Vagina (tissue), 2 donors: ENCODE data around the gene PWWP2B. TPM values are rescaled to one million over a fixed set of nuclear protein-coding genes. Genes with fewer than 3 reads are reported as not detected.
A peak's percentile ranks its signal among the peaks of the same experiment; 100 is the strongest.

Experiments used
- DNase-seq, 2 donors: peaks; one replicate each; pipeline ENCODE4 v3.0.0-alpha.2; 2017; ENCODE audit errors: extremely low spot score in 2 of 2
- H3K27ac ChIP-seq: fragments of 200-600 bp; sonication (generic); one replicate; pipeline ENCODE4 v1.5.1; 2019
- H3K27me3 ChIP-seq: fragments of 200-600 bp; sonication (generic); one replicate; pipeline ENCODE4 v1.5.1; 2019
- H3K36me3 ChIP-seq, 2 donors: fragments of 200-600 bp; sonication (generic); one replicate each; pipeline ENCODE4 v1.5.1; 2017 to 2019
- H3K4me1 ChIP-seq: fragments of 200-600 bp; sonication (generic); one replicate; pipeline ENCODE4 v1.5.1; 2019
- H3K4me3 ChIP-seq, 2 donors: fragments of 200-600 bp; sonication (generic); 1 replicate in 1 of 2; 2 replicates in 1 of 2; pipeline ENCODE4 v1.5.1; 2016 to 2019
- H3K9me3 ChIP-seq: fragments of 200-600 bp; sonication (generic); one replicate; pipeline ENCODE4 v1.5.1; 2019
- POLR2A ChIP-seq, 2 donors: fragments of 450-650 bp; IDR thresholded peaks; one replicate each; pipeline ENCODE4 v1.6.1; 2017; ENCODE audit warnings: antibody characterized with exemption in 2 of 2, mild to moderate bottlenecking in 2 of 2, moderate library complexity in 2 of 2
- POLR2AphosphoS5 ChIP-seq, 2 donors: sonication (generic); formaldehyde crosslinking; IDR thresholded peaks; one replicate each; pipeline ENCODE4 v1.9.0; 2017; ENCODE audit warnings: antibody characterized with exemption in 2 of 2, mild to moderate bottlenecking in 2 of 2, low read depth in 1 of 2; ENCODE audit not compliant: insufficient read depth in 1 of 2
- intact Hi-C: fragments of 100-400 bp; cut with DNase I; formaldehyde crosslinking; loops from one replicate; pipeline ENCODE4 v1.15.1; 2023
- total RNA-seq: library from RNA; depleted of rRNA; stranded (reverse); fragments of >200 nt; gene quantifications from one replicate; pipeline ENCODE4 v1.2.3, GENCODE V29; 2016
- TF ChIP-seq, protein P1 (sequence below), 3 experiments: fragments of 450-650 bp in 2 of 3; fragments of 200-600 bp in 1 of 3; sonication (generic) in 1 of 3; IDR thresholded peaks; one replicate each; pipeline ENCODE4 v1.5.1; 2017 to 2019; ENCODE audit warnings: antibody characterized with exemption in 3 of 3, mild to moderate bottlenecking in 2 of 3, moderate library complexity in 2 of 3

The PWWP2B gene
- total RNA-seq = 14.7 TPM

DNA sequence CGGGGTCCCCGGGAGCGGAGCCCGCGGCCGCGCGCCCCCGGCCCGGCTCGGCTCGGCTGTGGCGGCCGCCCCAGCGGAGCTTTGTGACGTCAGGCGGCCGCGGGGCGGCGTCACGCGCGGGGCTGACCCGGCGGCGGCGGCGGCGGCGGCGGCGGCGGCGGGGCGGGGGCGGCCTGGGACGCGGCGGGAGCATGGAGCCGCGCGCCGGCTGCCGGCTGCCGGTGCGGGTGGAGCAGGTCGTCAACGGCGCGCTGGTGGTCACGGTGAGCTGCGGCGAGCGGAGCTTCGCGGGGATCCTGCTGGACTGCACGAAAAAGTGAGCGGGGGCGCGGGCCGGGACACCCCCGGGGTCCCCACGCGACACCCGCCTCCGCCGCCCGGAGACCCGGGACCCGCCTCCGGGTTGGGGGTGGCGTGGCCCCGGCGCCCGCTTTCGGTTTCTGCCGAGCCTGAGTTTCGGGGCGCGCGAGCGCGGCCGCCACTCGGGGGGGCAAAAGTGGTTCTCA, at the start of gene PWWP2B:
Gene PWWP2B, plus strand, starts transcription at position 165 of the 506 bp plus-strand sequence. Its CDS starts 27 bp downstream, at position 192.
- no peaks in the 10 kb centered on the region for H3K9me3 ChIP-seq
- TF ChIP-seq POLR2A (IDR thresholded peaks at IDR 0.05) = peak in 1 of 2 donors; percentile 13
- TF ChIP-seq POLR2AphosphoS5 (IDR thresholded peaks at IDR 0.05; ENCODE audit: insufficient read depth in 1 of 2, low read depth in 1 of 2) = no peak
- H3K4me1 ChIP-seq = peaks cover 64% of the 10 kb centered on the region
- DNase-seq = no peak
- peak within 1 kb of the TSS; percentile 96 for H3K27ac ChIP-seq
- H3K4me3 ChIP-seq = peak within 1 kb of the TSS; percentile 77 to 80
- no peaks in the 10 kb centered on the region for H3K27me3 ChIP-seq
- no peaks in the 10 kb centered on the region for H3K36me3 ChIP-seq
- intact Hi-C loops = loop anchor here (10.0 kb wide), 1 partner anchor 238 kb away; no protein-coding TSS in a partner anchor

DNA sequence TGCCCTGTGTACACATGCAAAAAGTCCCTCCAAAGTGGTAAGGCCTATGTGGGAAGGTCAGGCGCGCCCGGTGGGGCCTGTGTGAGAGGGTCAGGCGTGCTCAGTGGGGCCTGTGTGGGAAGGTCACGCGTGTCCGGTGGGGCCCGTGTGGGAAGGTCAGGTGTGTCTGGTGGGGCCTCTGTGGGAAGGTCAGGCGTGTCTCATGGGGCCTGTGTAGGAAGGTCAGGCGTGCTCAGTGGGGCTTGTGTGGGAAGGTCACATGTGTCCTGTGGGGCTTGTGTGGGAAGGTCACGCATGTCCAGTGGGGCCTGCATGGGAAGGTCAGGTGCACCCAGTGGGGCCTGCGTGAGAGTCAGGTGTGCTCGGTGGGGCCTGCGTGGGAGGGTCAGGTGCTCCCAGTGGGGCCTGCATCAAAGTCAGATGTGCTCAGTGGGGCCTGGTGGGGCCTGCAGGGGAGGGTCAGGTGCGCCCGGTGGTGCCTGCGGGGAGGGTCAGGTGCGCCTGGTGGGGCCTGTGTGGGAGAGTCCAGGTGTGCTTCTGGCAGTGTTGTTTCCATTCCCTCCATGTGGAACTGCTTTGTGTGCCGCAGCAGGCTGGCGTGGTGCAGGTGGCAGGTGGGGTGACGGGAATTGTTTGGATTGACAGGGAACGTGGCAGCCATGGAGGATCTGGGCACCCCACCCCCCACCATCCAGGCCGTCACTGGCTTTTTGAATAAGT, 49.6 kb upstream of the PWWP2B start:
- no peaks in the 10 kb centered on the region for H3K9me3 ChIP-seq
- H3K4me3 ChIP-seq = no peak overlapping the region
- intact Hi-C loops = no loop called here
- no peaks in the 10 kb centered on the region for H3K4me1 ChIP-seq
- TF ChIP-seq, protein P1, sequence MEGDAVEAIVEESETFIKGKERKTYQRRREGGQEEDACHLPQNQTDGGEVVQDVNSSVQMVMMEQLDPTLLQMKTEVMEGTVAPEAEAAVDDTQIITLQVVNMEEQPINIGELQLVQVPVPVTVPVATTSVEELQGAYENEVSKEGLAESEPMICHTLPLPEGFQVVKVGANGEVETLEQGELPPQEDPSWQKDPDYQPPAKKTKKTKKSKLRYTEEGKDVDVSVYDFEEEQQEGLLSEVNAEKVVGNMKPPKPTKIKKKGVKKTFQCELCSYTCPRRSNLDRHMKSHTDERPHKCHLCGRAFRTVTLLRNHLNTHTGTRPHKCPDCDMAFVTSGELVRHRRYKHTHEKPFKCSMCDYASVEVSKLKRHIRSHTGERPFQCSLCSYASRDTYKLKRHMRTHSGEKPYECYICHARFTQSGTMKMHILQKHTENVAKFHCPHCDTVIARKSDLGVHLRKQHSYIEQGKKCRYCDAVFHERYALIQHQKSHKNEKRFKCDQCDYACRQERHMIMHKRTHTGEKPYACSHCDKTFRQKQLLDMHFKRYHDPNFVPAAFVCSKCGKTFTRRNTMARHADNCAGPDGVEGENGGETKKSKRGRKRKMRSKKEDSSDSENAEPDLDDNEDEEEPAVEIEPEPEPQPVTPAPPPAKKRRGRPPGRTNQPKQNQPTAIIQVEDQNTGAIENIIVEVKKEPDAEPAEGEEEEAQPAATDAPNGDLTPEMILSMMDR (IDR thresholded peaks at IDR 0.05) = no peak
- TF ChIP-seq POLR2A (IDR thresholded peaks at IDR 0.05) (no peak), POLR2AphosphoS5 (IDR thresholded peaks at IDR 0.05; ENCODE audit: insufficient read depth in 1 of 2, low read depth in 1 of 2) (no peak)
- H3K36me3 ChIP-seq = peaks cover 0 to 13% of the 10 kb centered on the region in 2 donors
- DNase-seq = no peak
- no peaks in the 10 kb centered on the region for H3K27me3 ChIP-seq
- no peak overlapping the region for H3K27ac ChIP-seq

DNA sequence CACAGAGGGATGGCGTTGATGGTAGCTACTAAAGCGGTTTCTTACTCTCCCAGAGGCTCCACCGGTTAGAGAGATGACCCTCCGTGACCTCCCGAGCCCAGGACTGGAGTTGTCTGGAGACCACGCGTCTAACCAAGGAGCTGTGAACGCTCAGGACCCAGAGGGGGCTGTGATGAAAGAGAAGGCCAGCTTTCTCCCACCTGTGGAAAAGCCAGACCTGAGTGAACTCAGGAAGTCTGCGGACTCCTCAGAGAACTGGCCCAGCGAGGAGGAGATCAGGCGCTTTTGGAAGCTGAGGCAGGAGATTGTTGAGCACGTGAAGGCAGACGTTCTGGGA, 49.1 kb upstream of the PWWP2B start:
- Histone ChIP-seq H3K27ac (no peak overlapping the region), H3K9me3 (no peaks in the 10 kb centered on the region), H3K4me3 (no peak overlapping the region), H3K36me3 (peaks cover 0 to 11% of the 10 kb centered on the region in 2 donors), H3K4me1 (no peaks in the 10 kb centered on the region), H3K27me3 (no peaks in the 10 kb centered on the region)
- TF ChIP-seq POLR2A (IDR thresholded peaks at IDR 0.05) (no peak), POLR2AphosphoS5 (IDR thresholded peaks at IDR 0.05; ENCODE audit: insufficient read depth in 1 of 2, low read depth in 1 of 2) (no peak)
- TF ChIP-seq, protein P1 (IDR thresholded peaks at IDR 0.05) = no peak
- no peak for DNase-seq
- intact Hi-C loops = no loop called here

DNA sequence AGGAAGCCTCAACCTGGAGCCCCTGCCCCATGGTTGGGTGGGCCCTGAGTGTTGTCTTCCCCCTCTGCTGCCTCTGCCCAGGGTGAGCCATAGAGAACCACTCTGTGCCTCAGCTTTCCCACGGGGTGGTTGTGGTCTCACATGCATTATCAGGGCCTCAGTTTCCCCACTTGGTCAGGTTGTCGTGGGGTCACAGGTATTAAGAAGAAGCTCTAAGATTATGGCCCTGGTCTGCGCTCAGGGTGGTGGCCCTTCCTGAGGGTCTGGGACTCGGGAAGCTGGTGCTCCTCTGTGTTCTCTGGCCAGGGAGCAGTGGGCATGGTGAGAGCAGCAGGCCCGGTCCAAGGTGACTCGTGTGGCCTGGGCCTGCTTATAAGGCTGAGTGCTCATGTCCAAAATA, 47.2 kb upstream of the PWWP2B start:
- intact Hi-C loops = loop anchor here (5.0 kb wide), 1 partner anchor 127 kb away; no protein-coding TSS in a partner anchor
- H3K27ac ChIP-seq = no peak overlapping the region
- H3K4me3 ChIP-seq = no peak overlapping the region
- H3K27me3 ChIP-seq = no peaks in the 10 kb centered on the region
- DNase-seq = no peak
- H3K4me1 ChIP-seq = no peaks in the 10 kb centered on the region
- H3K9me3 ChIP-seq = no peaks in the 10 kb centered on the region
- no peak for TF ChIP-seq POLR2AphosphoS5 (IDR thresholded peaks at IDR 0.05; ENCODE audit: insufficient read depth in 1 of 2, low read depth in 1 of 2)
- TF ChIP-seq, protein P1 (IDR thresholded peaks at IDR 0.05) = no peak
- TF ChIP-seq POLR2A (IDR thresholded peaks at IDR 0.05) = no peak
- peaks cover 0 to 11% of the 10 kb centered on the region in 2 donors for H3K36me3 ChIP-seq

DNA sequence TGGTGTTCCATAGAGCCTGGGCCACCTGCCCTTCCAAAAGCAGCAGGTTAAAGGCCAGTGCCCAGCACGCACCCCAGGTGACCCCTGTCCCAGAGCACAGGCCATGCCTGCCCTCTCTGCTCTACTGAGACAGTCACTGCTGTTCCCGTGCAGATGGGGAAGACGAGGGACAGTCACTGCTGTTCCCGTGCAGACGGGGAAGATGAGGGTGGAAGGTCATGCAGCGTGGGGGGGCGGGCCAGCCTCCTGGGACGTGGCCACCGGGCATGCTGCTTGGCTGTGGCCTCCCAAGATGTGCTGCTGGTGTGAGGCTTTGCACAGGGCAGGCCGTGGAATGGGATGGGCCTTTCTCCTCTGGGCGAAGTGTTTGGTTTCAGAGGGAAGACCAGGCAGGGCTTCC, 46.6 kb upstream of the PWWP2B start:
- intact Hi-C loops = loop anchor here (5.0 kb wide), 1 partner anchor 128 kb away; no protein-coding TSS in a partner anchor
- H3K27me3 ChIP-seq = no peaks in the 10 kb centered on the region
- no peaks in the 10 kb centered on the region for H3K9me3 ChIP-seq
- H3K27ac ChIP-seq = no peak overlapping the region
- no peak for TF ChIP-seq POLR2A (IDR thresholded peaks at IDR 0.05)
- TF ChIP-seq, protein P1 (IDR thresholded peaks at IDR 0.05) = no peak
- no peak for TF ChIP-seq POLR2AphosphoS5 (IDR thresholded peaks at IDR 0.05; ENCODE audit: insufficient read depth in 1 of 2, low read depth in 1 of 2)
- H3K36me3 ChIP-seq = peaks cover 0 to 10% of the 10 kb centered on the region in 2 donors
- H3K4me3 ChIP-seq = no peak overlapping the region
- H3K4me1 ChIP-seq = no peaks in the 10 kb centered on the region
- DNase-seq = no peak
